Memory B cell (primary cell): ENCODE results near the gene LTBP1.

Experiments
- ATAC-seq: fragments of 150-1000 bp; cut with Tn5 transposase; 2 replicates; pipeline ENCODE4 v1.10.0; 2021; ENCODE audit warnings: low read depth, mild to moderate bottlenecking, moderate library complexity
- DNase-seq, 2 donors: peaks; one replicate each; pipeline ENCODE4 v3.0.0; 2022; ENCODE audit warnings: low spot score in 2 of 2
- H3K27ac Mint-ChIP-seq: one replicate; pipeline ENCODE4 v1.8.0; 2022; ENCODE audit warnings: mild to moderate bottlenecking, moderate library complexity, mixed read lengths
- H3K27me3 Mint-ChIP-seq: one replicate; pipeline ENCODE4 v1.8.0; 2022; ENCODE audit warnings: mixed read lengths
- H3K36me3 Mint-ChIP-seq: one replicate; pipeline ENCODE4 v1.8.0; 2022; ENCODE audit warnings: mild to moderate bottlenecking, mixed read lengths
- H3K4me1 Mint-ChIP-seq: one replicate; pipeline ENCODE4 v1.8.0; 2022; ENCODE audit warnings: mixed read lengths
- H3K4me3 Mint-ChIP-seq: one replicate; pipeline ENCODE4 v1.8.0; 2022; ENCODE audit warnings: mild to moderate bottlenecking, moderate library complexity, mixed read lengths
- H3K9me3 Mint-ChIP-seq: one replicate; pipeline ENCODE4 v1.8.0; 2022; ENCODE audit warnings: mixed read lengths

LTBP1 gene

DNA sequence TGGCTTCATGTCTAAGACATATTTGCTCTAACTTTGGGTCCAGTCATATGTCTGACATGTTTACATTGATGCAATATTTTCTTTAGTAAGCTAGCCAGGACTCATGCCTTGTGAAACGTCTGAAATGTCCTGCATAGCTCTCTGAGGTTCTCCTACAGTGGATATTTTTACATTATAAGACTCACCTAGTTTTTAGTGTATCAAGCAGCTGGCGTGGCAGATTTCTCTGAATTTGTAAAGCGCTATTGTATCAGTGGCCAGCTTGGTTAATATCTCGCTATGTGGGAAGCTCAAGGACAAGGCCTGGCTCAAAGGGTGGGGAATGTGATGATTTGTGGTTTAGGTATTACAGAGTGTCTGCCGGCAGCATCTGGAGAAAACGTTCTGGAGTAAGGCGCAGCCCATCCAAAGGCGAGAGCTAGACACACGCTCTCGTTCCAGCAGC, 164.3 kb downstream of the LTBP1 start:
- Mint-ChIP-seq H3K27ac (no peak overlapping the region), H3K27me3 (peaks cover 17% of the 10 kb centered on the region), H3K9me3 (no peaks in the 10 kb centered on the region), H3K36me3 (no peaks in the 10 kb centered on the region), H3K4me1 (no peaks in the 10 kb centered on the region), H3K4me3 (no peak overlapping the region)
- DNase-seq (no peak), ATAC-seq (no peak)

GRCh38 chr2:33115196-33115595, 168.4 kb downstream of the LTBP1 start:
- Mint-ChIP-seq H3K4me1 (no peaks in the 10 kb centered on the region), H3K36me3 (no peaks in the 10 kb centered on the region), H3K4me3 (no peak overlapping the region), H3K27ac (no peak overlapping the region), H3K9me3 (no peaks in the 10 kb centered on the region), H3K27me3 (peaks cover 13% of the 10 kb centered on the region)
- DNase-seq (no peak), ATAC-seq (no peak)

DNA sequence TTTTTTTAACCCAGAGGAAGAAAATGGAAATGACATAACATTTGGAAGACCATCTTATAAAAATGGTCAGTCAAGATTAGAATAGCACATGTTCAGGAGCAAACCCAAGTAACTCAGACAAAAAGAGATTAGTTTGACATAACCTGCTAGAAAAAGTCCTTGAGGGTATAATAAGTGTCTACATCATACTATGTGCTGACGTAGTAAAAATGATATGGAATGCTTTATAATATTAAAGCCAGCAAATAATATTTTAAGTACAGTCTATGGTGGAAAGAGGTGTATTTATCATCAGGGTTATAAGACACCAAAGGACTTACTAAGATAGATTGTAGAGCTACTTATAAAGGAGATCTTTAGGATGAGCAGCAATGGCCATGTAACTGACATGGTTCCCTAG, 169.0 kb downstream of the LTBP1 start:
- Mint-ChIP-seq H3K4me1 (no peaks in the 10 kb centered on the region), H3K27ac (no peak overlapping the region), H3K9me3 (no peaks in the 10 kb centered on the region), H3K4me3 (no peak overlapping the region), H3K27me3 (peaks cover 10% of the 10 kb centered on the region), H3K36me3 (no peaks in the 10 kb centered on the region)
- DNase-seq (no peak), ATAC-seq (no peak)

DNA sequence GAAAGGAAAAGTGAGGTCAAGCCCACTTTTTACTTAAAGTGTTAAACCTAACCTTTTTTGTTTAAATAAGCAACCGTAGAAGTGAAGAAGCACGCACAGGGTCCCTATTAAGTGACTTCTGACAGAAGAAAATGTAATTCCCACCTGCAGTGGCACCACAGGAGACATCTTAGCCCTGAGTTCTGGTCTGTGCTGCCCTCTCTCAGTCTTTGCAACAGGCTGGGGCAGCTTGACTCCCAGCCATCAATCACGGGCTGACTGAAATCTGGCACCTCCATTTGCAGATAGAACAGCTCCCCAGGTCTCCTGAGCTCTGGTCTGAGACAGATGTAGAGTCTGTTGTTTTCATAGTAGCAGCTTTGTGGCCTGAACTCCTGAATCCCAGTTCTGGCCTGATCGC, 170.0 kb downstream of the LTBP1 start:
- DNase-seq = no peak
- no peaks in the 10 kb centered on the region for H3K9me3 Mint-ChIP-seq
- no peak overlapping the region for H3K4me3 Mint-ChIP-seq
- no peak overlapping the region for H3K27ac Mint-ChIP-seq
- H3K27me3 Mint-ChIP-seq = peaks cover 8% of the 10 kb centered on the region
- H3K4me1 Mint-ChIP-seq = no peaks in the 10 kb centered on the region
- H3K36me3 Mint-ChIP-seq = no peaks in the 10 kb centered on the region
- ATAC-seq = no peak

GRCh38 chr2:33118651-33119050, 171.9 kb downstream of the LTBP1 start:
- Mint-ChIP-seq H3K36me3 (no peaks in the 10 kb centered on the region), H3K9me3 (no peaks in the 10 kb centered on the region), H3K4me3 (no peak overlapping the region), H3K27me3 (peaks cover 6% of the 10 kb centered on the region), H3K4me1 (no peaks in the 10 kb centered on the region), H3K27ac (no peak overlapping the region)
- ATAC-seq (no peak), DNase-seq (no peak)

DNA sequence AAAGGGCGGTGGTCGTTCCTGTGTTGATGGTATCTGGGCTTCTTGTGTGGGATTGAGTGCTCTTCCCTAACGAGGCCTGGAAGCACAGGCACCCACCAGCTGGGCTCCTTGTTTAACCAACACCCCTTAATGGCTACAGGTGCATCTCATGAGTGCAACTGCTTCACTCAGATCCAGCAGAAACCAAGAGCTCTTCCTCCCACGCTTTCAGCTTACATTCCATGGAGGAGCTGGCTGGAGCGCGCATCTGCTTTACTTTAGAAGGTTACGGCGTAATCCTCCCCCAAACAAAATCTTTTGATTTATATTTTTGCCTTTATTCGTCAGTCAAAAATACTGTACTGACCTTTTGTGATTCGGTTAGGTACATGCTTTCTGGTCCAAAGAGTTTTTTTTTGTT, 174.7 kb downstream of the LTBP1 start:
- Mint-ChIP-seq H3K27ac (no peak overlapping the region), H3K9me3 (no peaks in the 10 kb centered on the region), H3K4me1 (no peaks in the 10 kb centered on the region), H3K27me3 (peaks cover 3% of the 10 kb centered on the region), H3K36me3 (no peaks in the 10 kb centered on the region), H3K4me3 (no peak overlapping the region)
- no peak for DNase-seq
- no peak for ATAC-seq

- H3K27ac Mint-ChIP-seq = no peak overlapping the region
- no peaks in the 10 kb centered on the region for H3K36me3 Mint-ChIP-seq
- no peak overlapping the region for H3K4me3 Mint-ChIP-seq
- no peaks in the 10 kb centered on the region for H3K4me1 Mint-ChIP-seq
- DNase-seq (no peak), ATAC-seq (no peak)
- H3K27me3 Mint-ChIP-seq = peaks cover 3% of the 10 kb centered on the region
- H3K9me3 Mint-ChIP-seq = no peaks in the 10 kb centered on the region
These were observed 175.2 kb downstream of the LTBP1 start for GRCh38 chr2:33121925-33122324.

GRCh38 chr2:33122726-33123125, 176.0 kb downstream of the LTBP1 start:
- ATAC-seq (no peak), DNase-seq (no peak)
- no peaks in the 10 kb centered on the region for H3K9me3 Mint-ChIP-seq
- no peak overlapping the region for H3K4me3 Mint-ChIP-seq
- H3K36me3 Mint-ChIP-seq = no peaks in the 10 kb centered on the region
- no peak overlapping the region for H3K27ac Mint-ChIP-seq
- no peaks in the 10 kb centered on the region for H3K4me1 Mint-ChIP-seq
- peaks cover 4% of the 10 kb centered on the region for H3K27me3 Mint-ChIP-seq

GRCh38 chr2:33123216-33123615, 176.5 kb downstream of the LTBP1 start:
- Mint-ChIP-seq H3K4me1 (no peaks in the 10 kb centered on the region), H3K27ac (no peak overlapping the region), H3K4me3 (no peak overlapping the region), H3K27me3 (peaks cover 2% of the 10 kb centered on the region), H3K9me3 (no peaks in the 10 kb centered on the region), H3K36me3 (no peaks in the 10 kb centered on the region)
- DNase-seq (no peak), ATAC-seq (no peak)

DNA sequence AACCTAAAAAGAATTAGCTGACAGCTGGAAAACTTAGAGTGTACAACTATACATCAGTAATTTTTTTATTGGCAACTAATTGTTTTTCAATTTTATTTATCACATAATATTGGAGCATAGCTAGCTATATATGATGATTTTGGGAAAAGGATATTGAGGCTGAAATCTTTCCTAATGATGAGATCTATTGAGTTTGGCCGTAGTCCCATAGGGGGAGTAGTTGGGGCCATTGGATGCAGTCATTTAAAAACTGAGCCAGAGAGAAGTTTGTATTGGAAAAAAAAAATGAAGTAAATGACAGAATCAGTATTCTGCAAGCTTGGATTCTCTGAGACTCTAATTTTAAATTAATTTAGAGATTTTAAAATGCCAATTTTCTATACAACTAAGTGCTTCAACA, 179.8 kb downstream of the LTBP1 start:
- DNase-seq (no peak), ATAC-seq (no peak)
- H3K4me3 Mint-ChIP-seq = no peak overlapping the region
- H3K4me1 Mint-ChIP-seq = no peaks in the 10 kb centered on the region
- no peak overlapping the region for H3K27ac Mint-ChIP-seq
- H3K36me3 Mint-ChIP-seq = no peaks in the 10 kb centered on the region
- H3K9me3 Mint-ChIP-seq = no peaks in the 10 kb centered on the region
- peaks cover 4% of the 10 kb centered on the region for H3K27me3 Mint-ChIP-seq

DNA sequence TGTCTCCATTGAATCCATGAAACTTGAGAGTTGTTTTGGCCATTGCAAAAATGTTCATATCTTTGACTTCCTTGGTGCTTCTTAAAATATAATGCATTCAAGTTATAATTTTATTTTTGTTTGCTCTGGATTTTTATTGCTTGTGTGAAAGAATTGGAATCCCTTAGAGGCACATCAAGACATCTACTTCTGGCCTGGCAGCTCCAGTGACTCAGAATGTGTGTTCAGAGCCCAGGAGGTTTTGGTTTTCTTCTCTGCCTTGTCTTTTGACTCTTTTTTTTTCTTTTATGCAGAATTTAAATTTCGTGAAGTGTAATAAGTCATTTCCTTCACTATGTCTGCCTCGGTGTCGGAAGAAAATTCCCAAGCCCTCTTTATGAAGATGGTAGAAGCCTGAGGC, 180.2 kb downstream of the LTBP1 start:
- Mint-ChIP-seq H3K27ac (no peak overlapping the region), H3K9me3 (no peaks in the 10 kb centered on the region), H3K36me3 (no peaks in the 10 kb centered on the region), H3K4me3 (no peak overlapping the region), H3K4me1 (no peaks in the 10 kb centered on the region), H3K27me3 (peaks cover 4% of the 10 kb centered on the region)
- DNase-seq (no peak), ATAC-seq (no peak)

DNA sequence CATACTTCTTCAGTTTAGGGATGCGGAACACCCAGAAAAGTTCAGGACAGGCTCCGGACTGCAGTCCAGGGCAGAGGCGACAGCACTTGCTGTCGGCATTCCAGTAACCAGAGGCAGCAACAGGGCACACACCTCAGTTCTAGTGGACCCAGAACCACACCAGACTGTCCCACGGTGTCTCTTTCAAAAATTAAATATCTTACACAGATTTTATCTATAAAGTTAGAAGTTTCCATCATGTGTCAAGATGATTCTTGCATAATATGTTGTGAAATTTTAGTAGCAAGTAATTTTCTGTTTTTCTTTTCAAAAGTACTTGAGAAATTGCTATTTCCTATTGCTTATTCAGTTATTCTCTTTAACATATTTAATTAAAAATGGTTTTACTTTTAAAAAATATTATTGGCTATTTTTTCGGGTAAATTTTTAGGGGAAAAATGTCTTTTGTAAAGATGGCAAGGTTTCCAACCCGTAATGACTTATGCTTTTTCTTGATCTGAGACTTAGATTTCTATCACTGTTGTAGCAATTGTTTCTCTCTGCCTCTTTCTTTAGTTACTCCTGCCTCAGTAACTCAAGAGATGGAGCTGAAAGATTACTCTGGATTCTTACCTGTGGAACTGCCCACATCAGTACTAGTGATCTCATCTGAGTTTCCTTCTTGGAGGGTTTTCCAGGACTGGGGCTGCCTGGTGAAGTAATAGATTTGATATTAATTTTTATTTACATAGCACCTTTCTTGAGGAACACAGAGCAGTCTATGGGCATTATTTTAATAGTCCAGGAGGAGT, 182.7 kb downstream of the LTBP1 start:
- Mint-ChIP-seq H3K4me1 (no peaks in the 10 kb centered on the region), H3K9me3 (no peaks in the 10 kb centered on the region), H3K27ac (no peak overlapping the region), H3K36me3 (no peaks in the 10 kb centered on the region), H3K27me3 (peaks cover 4% of the 10 kb centered on the region), H3K4me3 (no peak overlapping the region)
- ATAC-seq = no peak
- no peak for DNase-seq

GRCh38 chr2:33130054-33130447, 183.3 kb downstream of the LTBP1 start:
- ATAC-seq (no peak), DNase-seq (no peak)
- no peaks in the 10 kb centered on the region for H3K4me1 Mint-ChIP-seq
- no peaks in the 10 kb centered on the region for H3K36me3 Mint-ChIP-seq
- no peaks in the 10 kb centered on the region for H3K9me3 Mint-ChIP-seq
- no peak overlapping the region for H3K27ac Mint-ChIP-seq
- no peak overlapping the region for H3K4me3 Mint-ChIP-seq
- peaks cover 4% of the 10 kb centered on the region for H3K27me3 Mint-ChIP-seq

GRCh38 chr2:33130544-33130943, 183.8 kb downstream of the LTBP1 start:
- Mint-ChIP-seq H3K27me3 (peaks cover 4% of the 10 kb centered on the region), H3K9me3 (no peaks in the 10 kb centered on the region), H3K36me3 (no peaks in the 10 kb centered on the region), H3K4me1 (no peaks in the 10 kb centered on the region), H3K4me3 (no peak overlapping the region), H3K27ac (no peak overlapping the region)
- no peak for DNase-seq
- ATAC-seq = no peak

- Mint-ChIP-seq H3K4me3 (no peak overlapping the region), H3K36me3 (no peaks in the 10 kb centered on the region), H3K4me1 (no peaks in the 10 kb centered on the region), H3K27me3 (peaks cover 4% of the 10 kb centered on the region), H3K27ac (no peak overlapping the region), H3K9me3 (no peaks in the 10 kb centered on the region)
- DNase-seq = no peak
- ATAC-seq = no peak
These were observed 184.4 kb downstream of the LTBP1 start for GRCh38 chr2:33131111-33131510.
